Natural killer cell (primary cell): ENCODE results near the gene FMN1. TPM values are rescaled to one million over a fixed set of nuclear protein-coding genes. Genes with fewer than 3 reads are reported as not detected.

Experiments used
- ATAC-seq, 3 donors: fragments of 150-1000 bp in 2 of 3; fragments of 200-7000 bp in 1 of 3; cut with Tn5 transposase; 1 replicate in 1 of 3; 2 replicates in 2 of 3; pipeline ENCODE4 v1.10.0; 2021; ENCODE audit warnings: mild to moderate bottlenecking in 2 of 3, moderate library complexity in 2 of 3
- DNase-seq, 2 donors: peaks; one replicate each; pipeline versions ENCODE4 v3.0.0 to v3.0.0-alpha.2; 2013 to 2021; ENCODE audit warnings: mixed read lengths in 1 of 2
- H3K27ac ChIP-seq: one replicate; pipeline ENCODE4 v1.5.1; 2013; ENCODE audit warnings: mild to moderate bottlenecking, low read length
- H3K27me3 ChIP-seq: one replicate; pipeline ENCODE4 v1.6.1; 2013; ENCODE audit warnings: low read length; ENCODE audit not compliant: control insufficient read depth, insufficient read depth
- H3K36me3 ChIP-seq: one replicate; pipeline ENCODE4 v1.6.1; 2013; ENCODE audit warnings: low read length; ENCODE audit not compliant: control insufficient read depth, insufficient read depth
- H3K4me1 ChIP-seq: one replicate; pipeline ENCODE4 v1.6.1; 2013; ENCODE audit warnings: low read length; ENCODE audit not compliant: control insufficient read depth, insufficient read depth
- H3K4me3 ChIP-seq: one replicate; pipeline ENCODE4 v1.5.1; 2013; ENCODE audit warnings: low read length
- H3K9me3 ChIP-seq: one replicate; pipeline ENCODE4 v1.6.1; 2013; ENCODE audit warnings: low read length; ENCODE audit not compliant: control insufficient read depth, insufficient read depth
- H3K27ac Mint-ChIP-seq, 2 donors: one replicate each; pipeline ENCODE4 v1.8.0; 2022; ENCODE audit warnings: mild to moderate bottlenecking in 2 of 2, mixed read lengths in 2 of 2, moderate library complexity in 1 of 2
- H3K27me3 Mint-ChIP-seq, 2 donors: one replicate each; pipeline ENCODE4 v1.8.0; 2022; ENCODE audit warnings: low read depth in 2 of 2, mixed read lengths in 2 of 2
- H3K36me3 Mint-ChIP-seq: one replicate; pipeline ENCODE4 v1.8.0; 2022; ENCODE audit warnings: mixed read lengths
- H3K4me1 Mint-ChIP-seq, 2 donors: one replicate each; pipeline ENCODE4 v1.8.0; 2022; ENCODE audit warnings: mixed read lengths in 2 of 2
- H3K4me3 Mint-ChIP-seq: one replicate; pipeline ENCODE4 v1.8.0; 2022; ENCODE audit warnings: mild to moderate bottlenecking, moderate library complexity, mixed read lengths
- H3K9me3 Mint-ChIP-seq, 2 donors: one replicate each; pipeline ENCODE4 v1.8.0; 2022; ENCODE audit warnings: mixed read lengths in 2 of 2
- WGBS: methylation state at CpG from one replicate; pipeline ENCODE4 v1.1.7; 2013; ENCODE audit warnings: missing lambda C conversion rate; ENCODE audit not compliant: insufficient coverage; 5-methylcytosine and 5-hydroxymethylcytosine counted together
- intact Hi-C: fragments of 100-400 bp; cut with micrococcal nuclease; formaldehyde crosslinking; loops from one replicate; pipeline ENCODE4 v1.14.2; 2022
- total RNA-seq, 4 donors: library from RNA; stranded (reverse); fragments of 120-200 nt in 1 of 4; gene quantifications; one replicate each; pipeline versions ENCODE4 v1.2.3 to v1.2.4, GENCODE V29; 2013 to 2022
- TF ChIP-seq, protein P1 (sequence below): fragments of 200-600 bp; IDR thresholded peaks from one replicate; pipeline ENCODE4 v1.8.0; 2022; ENCODE audit warnings: antibody characterized with exemption

Gene FMN1
- total RNA-seq, 3 donors from 2014 or later (not counting 1 experiment from before 2014, with no cell fraction given), result 2.0 to 19.2 (median 2.2) TPM

DNA sequence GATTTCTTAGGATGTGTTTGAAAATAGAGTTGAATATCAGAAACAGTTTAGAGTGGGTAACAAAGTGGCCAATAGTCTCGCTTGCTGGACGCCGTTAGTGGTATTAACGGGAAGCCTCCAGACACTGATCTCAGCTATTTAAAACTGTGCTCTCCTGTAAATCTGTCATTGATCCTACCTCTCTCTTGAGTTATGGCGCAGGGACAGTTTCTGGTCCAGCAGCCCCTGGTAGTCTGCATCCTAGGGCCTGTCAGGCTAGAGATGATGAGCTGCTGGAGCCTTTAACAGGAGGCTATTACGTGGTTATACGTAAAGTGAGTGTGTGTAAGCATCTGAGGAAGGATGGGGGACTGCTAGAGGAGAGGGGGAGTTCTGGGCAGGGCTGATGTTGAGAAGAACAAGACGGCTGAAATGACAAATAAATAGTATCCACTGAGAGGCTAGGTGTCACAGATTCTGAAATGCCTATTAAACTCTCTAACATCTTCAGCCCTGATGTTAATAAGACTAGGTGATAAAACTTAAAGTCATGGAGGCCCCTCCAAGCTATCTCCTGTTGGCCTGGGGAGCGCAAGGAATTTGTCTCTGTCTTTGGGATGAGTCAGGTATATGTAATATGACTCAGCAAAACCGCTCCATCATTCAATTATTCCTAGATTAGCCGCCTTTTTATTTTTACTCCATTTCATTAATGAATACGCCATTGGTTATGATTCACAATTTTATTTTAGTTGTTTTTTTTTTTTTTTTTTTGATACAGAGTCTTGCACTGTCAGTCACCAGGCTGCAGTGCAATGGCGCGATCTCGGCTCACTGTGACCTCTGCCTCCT is 321.0 kb downstream of the FMN1 start:
- H3K4me1 Mint-ChIP-seq, result no peaks in the 10 kb centered on the region
- TF ChIP-seq, protein P1, sequence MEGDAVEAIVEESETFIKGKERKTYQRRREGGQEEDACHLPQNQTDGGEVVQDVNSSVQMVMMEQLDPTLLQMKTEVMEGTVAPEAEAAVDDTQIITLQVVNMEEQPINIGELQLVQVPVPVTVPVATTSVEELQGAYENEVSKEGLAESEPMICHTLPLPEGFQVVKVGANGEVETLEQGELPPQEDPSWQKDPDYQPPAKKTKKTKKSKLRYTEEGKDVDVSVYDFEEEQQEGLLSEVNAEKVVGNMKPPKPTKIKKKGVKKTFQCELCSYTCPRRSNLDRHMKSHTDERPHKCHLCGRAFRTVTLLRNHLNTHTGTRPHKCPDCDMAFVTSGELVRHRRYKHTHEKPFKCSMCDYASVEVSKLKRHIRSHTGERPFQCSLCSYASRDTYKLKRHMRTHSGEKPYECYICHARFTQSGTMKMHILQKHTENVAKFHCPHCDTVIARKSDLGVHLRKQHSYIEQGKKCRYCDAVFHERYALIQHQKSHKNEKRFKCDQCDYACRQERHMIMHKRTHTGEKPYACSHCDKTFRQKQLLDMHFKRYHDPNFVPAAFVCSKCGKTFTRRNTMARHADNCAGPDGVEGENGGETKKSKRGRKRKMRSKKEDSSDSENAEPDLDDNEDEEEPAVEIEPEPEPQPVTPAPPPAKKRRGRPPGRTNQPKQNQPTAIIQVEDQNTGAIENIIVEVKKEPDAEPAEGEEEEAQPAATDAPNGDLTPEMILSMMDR, result no peak
- no peak for ATAC-seq
- no peaks in the 10 kb centered on the region for H3K27me3 ChIP-seq
- H3K9me3 Mint-ChIP-seq, result no peaks in the 10 kb centered on the region
- intact Hi-C loops, result no loop called here
- H3K9me3 ChIP-seq, result no peaks in the 10 kb centered on the region
- H3K27ac ChIP-seq, result no peak overlapping the region
- WGBS, result 95% methylated on average over 13 of the region's 15 CpGs
- H3K4me3 ChIP-seq, result no peak overlapping the region
- no peak for DNase-seq
- H3K27ac Mint-ChIP-seq, result no peak overlapping the region
- H3K36me3 ChIP-seq, result no peaks in the 10 kb centered on the region
- H3K4me1 ChIP-seq, result no peaks in the 10 kb centered on the region
- H3K27me3 Mint-ChIP-seq, result peaks cover 0 to 4% of the 10 kb centered on the region in 2 donors
- no peak overlapping the region for H3K4me3 Mint-ChIP-seq
- H3K36me3 Mint-ChIP-seq, result no peaks in the 10 kb centered on the region

DNA sequence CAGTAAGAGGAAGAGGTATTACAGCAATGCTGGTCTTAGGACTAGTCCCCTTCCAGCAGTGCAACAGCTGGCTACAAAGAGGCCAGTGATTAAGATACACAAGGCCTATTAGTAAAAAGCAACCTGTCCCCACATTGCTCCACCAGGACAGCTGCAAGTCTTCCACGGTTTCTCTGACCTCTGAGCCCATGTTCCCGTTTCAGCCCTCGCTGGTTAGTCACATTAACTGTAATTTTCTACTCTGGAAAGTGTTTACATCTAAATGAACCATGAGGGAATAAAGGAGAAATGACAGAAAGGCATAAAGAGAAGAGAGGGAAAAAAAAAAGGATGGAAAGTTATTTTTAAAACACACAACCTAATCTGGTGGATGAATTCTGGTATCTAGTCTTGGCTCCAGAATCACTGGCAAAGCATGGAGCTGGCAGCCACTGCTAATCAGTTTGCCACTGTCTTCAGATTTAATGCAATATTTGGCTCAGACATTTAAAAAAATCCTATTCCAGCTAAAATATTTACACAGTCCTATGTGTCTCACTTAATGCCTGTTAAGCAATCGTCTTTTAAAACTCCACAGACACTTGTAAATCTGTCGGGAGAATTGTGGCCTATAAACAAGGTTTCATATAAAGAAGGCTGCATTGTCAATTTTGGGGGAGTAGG is 321.8 kb downstream of the FMN1 start:
- no peaks in the 10 kb centered on the region for H3K27me3 Mint-ChIP-seq
- intact Hi-C loops, result no loop called here

DNA sequence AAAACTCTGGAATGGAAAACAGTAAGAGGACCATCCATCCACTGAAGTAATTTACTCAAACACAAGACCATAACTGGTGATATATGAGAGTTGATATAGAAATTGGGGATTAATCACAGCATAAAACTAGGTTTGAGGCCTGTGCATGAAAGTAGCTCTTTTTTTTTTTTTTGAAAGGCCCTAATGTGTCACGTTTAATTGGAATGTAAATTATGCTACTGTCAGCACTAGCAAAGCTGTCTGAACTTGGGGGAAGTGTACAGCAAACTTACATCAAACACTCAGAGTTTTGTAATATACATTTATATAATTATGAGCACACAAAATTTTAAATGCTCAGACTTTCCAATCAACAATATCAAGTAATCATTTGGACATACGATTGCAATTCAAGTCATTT is 322.6 kb downstream of the FMN1 start:
- Mint-ChIP-seq H3K4me3 (no peak overlapping the region), H3K9me3 (no peaks in the 10 kb centered on the region), H3K36me3 (no peaks in the 10 kb centered on the region), H3K27ac (no peak overlapping the region), H3K27me3 (peaks cover 0 to 3% of the 10 kb centered on the region in 2 donors), H3K4me1 (no peaks in the 10 kb centered on the region)
- TF ChIP-seq, protein P1, result no peak
- DNase-seq (no peak), ATAC-seq (no peak)
- no peaks in the 10 kb centered on the region for H3K36me3 ChIP-seq
- H3K27ac ChIP-seq, result no peak overlapping the region
- no peaks in the 10 kb centered on the region for H3K4me1 ChIP-seq
- no peaks in the 10 kb centered on the region for H3K9me3 ChIP-seq
- H3K4me3 ChIP-seq, result no peak overlapping the region
- intact Hi-C loops, result no loop called here
- WGBS, result 100% methylated on average over 1 of the region's 2 CpGs
- H3K27me3 ChIP-seq, result no peaks in the 10 kb centered on the region

More for the DNA sequence above, 321.8 kb downstream of the FMN1 start:
- Histone ChIP-seq H3K27ac (no peak overlapping the region), H3K9me3 (no peaks in the 10 kb centered on the region), H3K36me3 (no peaks in the 10 kb centered on the region), H3K4me3 (no peak overlapping the region), H3K27me3 (no peaks in the 10 kb centered on the region), H3K4me1 (no peaks in the 10 kb centered on the region)
- Mint-ChIP-seq H3K4me3 (no peak overlapping the region), H3K9me3 (no peaks in the 10 kb centered on the region), H3K36me3 (no peaks in the 10 kb centered on the region), H3K4me1 (no peaks in the 10 kb centered on the region), H3K27ac (no peak overlapping the region)
- no peak for DNase-seq
- ATAC-seq, result no peak
- WGBS, result 84% methylated on average over 5 of the region's 5 CpGs
- TF ChIP-seq, protein P1, result no peak
